Neural cell (in vitro differentiated cells): ENCODE results near the gene BTBD9. TPM values are rescaled to one million over a fixed set of nuclear protein-coding genes. Genes with fewer than 3 reads are reported as not detected.

Experiments used
- H2AFZ ChIP-seq: fragments of 200-600, 300-800 bp; sonication (generic), shearing (Covaris generic); 2 replicates; pipeline ENCODE4 v1.6.0; 2014; ENCODE audit warnings: low read depth, mild to moderate bottlenecking, antibody characterized with exemption, low read length, moderate library complexity
- H3F3A ChIP-seq: fragments of 200-600 bp; shearing (Covaris generic); 2 replicates; pipeline ENCODE4 v1.6.1; 2016; ENCODE audit warnings: mild to moderate bottlenecking, moderate library complexity, mixed read lengths, antibody characterized with exemption, low read length; ENCODE audit not compliant: insufficient read depth, poor library complexity, severe bottlenecking
- H3K27ac ChIP-seq: fragments of 200-600, 300-800 bp; sonication (generic), shearing (Covaris generic); 2 replicates; pipeline ENCODE4 v1.5.1; 2014; ENCODE audit warnings: mild to moderate bottlenecking, low read length, moderate library complexity
- H3K27me3 ChIP-seq: fragments of 300-800, 200-600 bp; sonication (generic), shearing (Covaris generic); 2 replicates; pipeline ENCODE4 v1.6.0; 2014; ENCODE audit warnings: mild to moderate bottlenecking, low read depth, low read length, moderate library complexity; ENCODE audit not compliant: insufficient read depth
- H3K36me3 ChIP-seq: fragments of 300-800, 200-600 bp; sonication (generic), shearing (Covaris generic); 2 replicates; pipeline ENCODE4 v1.5.1; 2014; ENCODE audit warnings: mild to moderate bottlenecking, antibody characterized with exemption, low read length, moderate library complexity; ENCODE audit not compliant: insufficient read depth
- H3K4me2 ChIP-seq: fragments of 300-800, 200-600 bp; sonication (generic), shearing (Covaris generic); 2 replicates; pipeline ENCODE4 v1.6.0; 2014; ENCODE audit warnings: mild to moderate bottlenecking, low read length
- H3K4me3 ChIP-seq: fragments of 300-800, 200-600 bp; sonication (generic), shearing (Covaris generic); 2 replicates; pipeline ENCODE4 v1.5.1; 2014; ENCODE audit warnings: mild to moderate bottlenecking, low read length, moderate library complexity
- H3K79me2 ChIP-seq: fragments of 200-600 bp; shearing (Covaris generic); replicated peaks from 2 replicates; pipeline ENCODE4 v1.6.0; 2014; ENCODE audit warnings: mild to moderate bottlenecking, low read length, moderate library complexity; ENCODE audit not compliant: insufficient read depth
- H3K9ac ChIP-seq: fragments of 300-800, 200-600 bp; sonication (generic), shearing (Covaris generic); 2 replicates; pipeline ENCODE4 v1.6.1; 2016; ENCODE audit warnings: mild to moderate bottlenecking, low read length, mixed read lengths
- H3K9me2 ChIP-seq: fragments of 200-600 bp; shearing (Covaris generic); 2 replicates; pipeline ENCODE4 v1.6.1; 2016; ENCODE audit warnings: mild to moderate bottlenecking, low read length, mixed read lengths; ENCODE audit not compliant: insufficient read depth
- H3K9me3 ChIP-seq: fragments of 200-600, 300-800 bp; sonication (generic), shearing (Covaris generic); 2 replicates; pipeline ENCODE4 v1.6.1; 2016; ENCODE audit warnings: mild to moderate bottlenecking, mixed run types, low read length, moderate library complexity, mixed read lengths
- H4K20me1 ChIP-seq: fragments of 200-600 bp; shearing (Covaris generic); 2 replicates; pipeline ENCODE4 v1.6.1; 2016; ENCODE audit warnings: mild to moderate bottlenecking, mixed run types; ENCODE audit not compliant: insufficient read depth
- EP300 ChIP-seq: fragments of 450-650 bp; conservative IDR thresholded peaks from 2 replicates; pipeline ENCODE4 v1.6.1; 2014; ENCODE audit warnings: antibody characterized with exemption, mild to moderate bottlenecking, moderate library complexity; ENCODE audit not compliant: poor library complexity, severe bottlenecking
- EZH2 ChIP-seq: fragments of 200-600, 300-800 bp; shearing (Covaris generic), sonication (generic); IDR thresholded peaks from 2 replicates; pipeline ENCODE4 v1.6.1; 2014; ENCODE audit warnings: antibody characterized with exemption, low read length, borderline replicate concordance, mild to moderate bottlenecking; ENCODE audit not compliant: insufficient read depth, poor library complexity, severe bottlenecking
- MXI1 ChIP-seq: fragments of 450-650 bp; conservative IDR thresholded peaks from 2 replicates; pipeline ENCODE4 v1.6.1; 2014; ENCODE audit warnings: antibody characterized with exemption, mild to moderate bottlenecking; ENCODE audit not compliant: poor library complexity, severe bottlenecking
- POLR2AphosphoS5 ChIP-seq: IDR thresholded peaks from 2 replicates; pipeline ENCODE4 v1.6.1; 2012
- RAD21 ChIP-seq: fragments of 450-650 bp; conservative IDR thresholded peaks from 2 replicates; pipeline ENCODE4 v1.6.1; 2014; ENCODE audit warnings: antibody characterized with exemption, mild to moderate bottlenecking, moderate library complexity
- SMC3 ChIP-seq: fragments of 450-650 bp; conservative IDR thresholded peaks from 2 replicates; pipeline ENCODE4 v1.6.1; 2014; ENCODE audit warnings: antibody characterized with exemption, mild to moderate bottlenecking, moderate library complexity; ENCODE audit not compliant: poor library complexity
- TAF1 ChIP-seq: IDR thresholded peaks from 2 replicates; pipeline ENCODE4 v1.6.1; 2012; ENCODE audit warnings: low read depth
- polyA plus RNA-seq: library from polyadenylated mRNA; depleted of rRNA; stranded (reverse); fragments of >200 nt; gene quantifications from 2 replicates; pipeline ENCODE4 v1.2.3, GENCODE V29; 2014
- TF ChIP-seq, protein P1 (sequence below): fragments of 450-650 bp; IDR thresholded peaks from 2 replicates; pipeline ENCODE4 v1.5.1; 2014; ENCODE audit warnings: antibody characterized with exemption, mild to moderate bottlenecking, moderate library complexity; ENCODE audit not compliant: poor library complexity, severe bottlenecking
- TF ChIP-seq, protein P2 (sequence below): IDR thresholded peaks from 2 replicates; pipeline ENCODE4 v1.6.1; 2012; ENCODE audit warnings: borderline replicate concordance

Gene BTBD9
- polyA plus RNA-seq, 1 donor from 2014 or later, result 6.2 TPM

DNA sequence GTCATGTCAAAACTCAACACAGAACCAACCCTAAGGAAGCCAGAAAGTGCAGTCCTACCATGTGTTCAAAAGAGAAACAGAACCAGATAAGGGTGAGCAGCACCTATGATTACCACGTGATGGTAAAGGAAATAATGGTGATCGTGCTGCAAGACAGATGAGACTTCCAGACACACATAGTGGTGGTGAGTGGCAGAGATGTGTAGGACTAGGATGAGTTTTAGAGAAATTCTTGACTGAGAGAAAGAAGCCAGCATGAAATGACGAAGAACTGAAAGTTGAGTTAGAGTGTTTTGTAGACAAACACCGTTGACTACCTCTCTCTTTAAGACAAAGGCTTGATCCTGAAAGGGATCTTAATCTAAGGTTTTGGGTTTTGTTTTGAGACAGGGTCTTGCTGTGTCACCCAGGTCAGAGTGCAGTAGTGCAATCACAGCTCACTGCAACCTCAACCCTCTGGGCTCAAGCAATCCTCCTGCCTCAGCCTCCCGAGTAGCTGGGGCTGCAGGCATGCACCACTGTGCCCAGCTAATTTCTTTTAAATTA, 10.6 kb upstream of the BTBD9 start:
- Histone ChIP-seq H3K4me2 (no peak overlapping the region), H3K27ac (no peak overlapping the region), H3K9ac (no peak overlapping the region), H3F3A (no peaks in the 10 kb centered on the region), H4K20me1 (no peaks in the 10 kb centered on the region), H3K4me3 (no peak overlapping the region), H3K27me3 (no peaks in the 10 kb centered on the region), H3K9me3 (no peaks in the 10 kb centered on the region), H3K9me2 (no peaks in the 10 kb centered on the region), H3K79me2 (no peaks in the 10 kb centered on the region), H3K36me3 (no peaks in the 10 kb centered on the region), H2AFZ (no peak overlapping the region)
- TF ChIP-seq POLR2AphosphoS5, result no peak
- TF ChIP-seq, protein P1, sequence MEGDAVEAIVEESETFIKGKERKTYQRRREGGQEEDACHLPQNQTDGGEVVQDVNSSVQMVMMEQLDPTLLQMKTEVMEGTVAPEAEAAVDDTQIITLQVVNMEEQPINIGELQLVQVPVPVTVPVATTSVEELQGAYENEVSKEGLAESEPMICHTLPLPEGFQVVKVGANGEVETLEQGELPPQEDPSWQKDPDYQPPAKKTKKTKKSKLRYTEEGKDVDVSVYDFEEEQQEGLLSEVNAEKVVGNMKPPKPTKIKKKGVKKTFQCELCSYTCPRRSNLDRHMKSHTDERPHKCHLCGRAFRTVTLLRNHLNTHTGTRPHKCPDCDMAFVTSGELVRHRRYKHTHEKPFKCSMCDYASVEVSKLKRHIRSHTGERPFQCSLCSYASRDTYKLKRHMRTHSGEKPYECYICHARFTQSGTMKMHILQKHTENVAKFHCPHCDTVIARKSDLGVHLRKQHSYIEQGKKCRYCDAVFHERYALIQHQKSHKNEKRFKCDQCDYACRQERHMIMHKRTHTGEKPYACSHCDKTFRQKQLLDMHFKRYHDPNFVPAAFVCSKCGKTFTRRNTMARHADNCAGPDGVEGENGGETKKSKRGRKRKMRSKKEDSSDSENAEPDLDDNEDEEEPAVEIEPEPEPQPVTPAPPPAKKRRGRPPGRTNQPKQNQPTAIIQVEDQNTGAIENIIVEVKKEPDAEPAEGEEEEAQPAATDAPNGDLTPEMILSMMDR, result no peak
- TF ChIP-seq, protein P2, sequence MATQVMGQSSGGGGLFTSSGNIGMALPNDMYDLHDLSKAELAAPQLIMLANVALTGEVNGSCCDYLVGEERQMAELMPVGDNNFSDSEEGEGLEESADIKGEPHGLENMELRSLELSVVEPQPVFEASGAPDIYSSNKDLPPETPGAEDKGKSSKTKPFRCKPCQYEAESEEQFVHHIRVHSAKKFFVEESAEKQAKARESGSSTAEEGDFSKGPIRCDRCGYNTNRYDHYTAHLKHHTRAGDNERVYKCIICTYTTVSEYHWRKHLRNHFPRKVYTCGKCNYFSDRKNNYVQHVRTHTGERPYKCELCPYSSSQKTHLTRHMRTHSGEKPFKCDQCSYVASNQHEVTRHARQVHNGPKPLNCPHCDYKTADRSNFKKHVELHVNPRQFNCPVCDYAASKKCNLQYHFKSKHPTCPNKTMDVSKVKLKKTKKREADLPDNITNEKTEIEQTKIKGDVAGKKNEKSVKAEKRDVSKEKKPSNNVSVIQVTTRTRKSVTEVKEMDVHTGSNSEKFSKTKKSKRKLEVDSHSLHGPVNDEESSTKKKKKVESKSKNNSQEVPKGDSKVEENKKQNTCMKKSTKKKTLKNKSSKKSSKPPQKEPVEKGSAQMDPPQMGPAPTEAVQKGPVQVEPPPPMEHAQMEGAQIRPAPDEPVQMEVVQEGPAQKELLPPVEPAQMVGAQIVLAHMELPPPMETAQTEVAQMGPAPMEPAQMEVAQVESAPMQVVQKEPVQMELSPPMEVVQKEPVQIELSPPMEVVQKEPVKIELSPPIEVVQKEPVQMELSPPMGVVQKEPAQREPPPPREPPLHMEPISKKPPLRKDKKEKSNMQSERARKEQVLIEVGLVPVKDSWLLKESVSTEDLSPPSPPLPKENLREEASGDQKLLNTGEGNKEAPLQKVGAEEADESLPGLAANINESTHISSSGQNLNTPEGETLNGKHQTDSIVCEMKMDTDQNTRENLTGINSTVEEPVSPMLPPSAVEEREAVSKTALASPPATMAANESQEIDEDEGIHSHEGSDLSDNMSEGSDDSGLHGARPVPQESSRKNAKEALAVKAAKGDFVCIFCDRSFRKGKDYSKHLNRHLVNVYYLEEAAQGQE, result no peak
- TF ChIP-seq SMC3, result no peak
- TF ChIP-seq MXI1, result no peak
- TF ChIP-seq EP300, result no peak

DNA sequence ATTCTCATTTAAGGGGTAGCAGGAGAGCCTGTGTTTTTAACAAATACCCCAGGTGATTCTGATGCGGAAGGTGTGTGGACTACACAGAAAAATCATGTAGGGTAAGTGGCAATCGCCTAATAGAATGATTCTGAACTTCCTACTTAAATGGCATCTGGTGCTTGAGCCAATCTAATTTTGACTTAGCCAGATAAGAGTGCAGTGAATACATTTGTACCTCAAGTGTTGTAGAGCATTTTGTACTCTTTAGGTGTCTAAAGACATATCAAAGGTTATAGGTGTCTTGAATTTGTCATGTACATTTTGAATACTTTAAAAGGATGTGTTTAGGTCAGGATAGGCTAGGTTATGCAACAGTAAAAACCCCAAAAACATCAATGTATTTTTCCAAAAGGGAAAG, 10.0 kb upstream of the BTBD9 start:
- H3K79me2 ChIP-seq, result no peaks in the 10 kb centered on the region
- no peaks in the 10 kb centered on the region for H4K20me1 ChIP-seq
- no peak overlapping the region for H2AFZ ChIP-seq
- H3K4me2 ChIP-seq, result no peak overlapping the region
- H3K27ac ChIP-seq, result no peak overlapping the region
- H3K4me3 ChIP-seq, result no peak overlapping the region
- TF ChIP-seq SMC3 (no peak), MXI1 (no peak), EP300 (no peak), RAD21 (no peak), EZH2 (no peak), TAF1 (no peak), POLR2AphosphoS5 (no peak)
- TF ChIP-seq, protein P2, result no peak
- TF ChIP-seq, protein P1, result no peak
- no peaks in the 10 kb centered on the region for H3K36me3 ChIP-seq
- H3K9ac ChIP-seq, result no peak overlapping the region
- H3F3A ChIP-seq, result no peaks in the 10 kb centered on the region
- H3K9me2 ChIP-seq, result no peaks in the 10 kb centered on the region
- H3K9me3 ChIP-seq, result no peaks in the 10 kb centered on the region
- H3K27me3 ChIP-seq, result no peaks in the 10 kb centered on the region
